ENCODE results near the gene SLC48A1. TPM values are rescaled to one million over a fixed set of nuclear protein-coding genes. Genes with fewer than 3 reads are reported as not detected.

The SLC48A1 gene
- polyA plus RNA-seq, 3 donors = 9.4 to 19.6 (median 15.8) TPM

DNA sequence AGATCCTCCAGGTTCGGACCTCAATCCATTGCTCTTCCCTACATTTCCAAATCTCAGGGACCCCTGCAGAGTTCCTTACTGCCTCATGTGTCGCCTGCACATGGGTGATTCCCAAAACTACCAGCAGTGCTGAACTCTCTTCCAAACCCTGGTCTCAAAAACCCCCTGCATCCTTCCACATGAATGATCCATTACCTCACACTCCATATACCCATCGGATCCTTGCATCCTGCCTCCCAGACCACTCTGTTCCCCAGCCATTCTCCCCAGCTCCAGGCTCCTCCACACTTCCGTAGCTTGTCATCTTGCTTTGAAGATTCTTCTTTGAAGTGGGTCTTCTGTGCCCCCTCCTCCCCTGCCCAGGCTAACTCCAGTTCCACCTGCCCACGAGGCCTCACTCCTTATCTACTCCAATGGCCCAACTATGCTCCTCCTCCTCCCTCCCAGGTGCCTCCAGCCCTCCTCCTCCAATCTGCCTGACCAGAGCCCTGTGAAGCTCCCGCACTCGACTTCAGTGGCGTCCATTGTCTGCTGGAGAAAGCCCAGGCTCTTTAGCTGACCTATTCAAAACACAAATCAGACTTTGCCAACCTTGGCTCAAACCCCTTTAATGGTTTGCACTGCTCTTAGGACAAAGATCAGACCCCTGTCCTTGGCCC is 28.1 kb upstream of the SLC48A1 start:
- H3K4me1 Mint-ChIP-seq = peaks cover 35% of the 10 kb centered on the region
- H4K20me1 ChIP-seq (ENCODE audit: insufficient read depth, low read length) = no peaks in the 10 kb centered on the region
- no peak overlapping the region for H3K9ac ChIP-seq (ENCODE audit: insufficient read depth, low read length, poor library complexity, severe bottlenecking)
- no peak for TF ChIP-seq CTCF (IDR thresholded peaks at IDR 0.05)
- intact Hi-C loops (cut with micrococcal nuclease) = loop anchor here in 1 of 2 donors (5.0 kb wide), 1 partner anchor 32 kb away; no protein-coding TSS in a partner anchor
- no peaks in the 10 kb centered on the region for H3K36me3 ChIP-seq (replicated peaks in 1 of 2; ENCODE audit: control insufficient read depth in 1 of 2, insufficient read depth in 2 of 2, low read length in 2 of 2)
- no peak for DNase-seq
- H3K27me3 Mint-ChIP-seq (ENCODE audit: low read depth in 3 of 3) = peaks cover 13 to 33% (median 18%) of the 10 kb centered on the region in 3 donors
- H3K4me3 Mint-ChIP-seq = peak overlapping the region in 1 of 2 donors; percentile 44
- H3K9me3 Mint-ChIP-seq = peaks cover 0 to 1% (median 0%) of the 10 kb centered on the region in 7 donors
- no peak overlapping the region for H3K27ac ChIP-seq (ENCODE audit: low read depth in 1 of 2, low read length in 2 of 2)
- no peak overlapping the region for H3K27ac Mint-ChIP-seq
- no peak overlapping the region for H2AFZ ChIP-seq (ENCODE audit: insufficient read depth, low read depth, low read length, poor library complexity, severe bottlenecking)
- no peaks in the 10 kb centered on the region for H3K36me3 Mint-ChIP-seq
- H3K4me2 ChIP-seq (replicated peaks; ENCODE audit: extremely low read depth, low read length, poor library complexity, severe bottlenecking) = no peak overlapping the region
- H3K4me3 ChIP-seq (replicated peaks in 1 of 3; ENCODE audit: low read depth in 2 of 3, low read length in 3 of 3) = no peak overlapping the region
- WGBS (ENCODE audit: insufficient coverage) = 93% methylated on average over 8 of the region's 8 CpGs
- no peaks in the 10 kb centered on the region for H3K9me3 ChIP-seq (replicated peaks in 1 of 2; ENCODE audit: control insufficient read depth in 1 of 2, insufficient read depth in 1 of 2, low read length in 2 of 2)
- H3K4me1 ChIP-seq (ENCODE audit: control insufficient read depth in 1 of 2, insufficient read depth in 2 of 2, low read length in 2 of 2) = peaks cover 21 to 22% of the 10 kb centered on the region in 2 donors
- H3K27me3 ChIP-seq (ENCODE audit: control insufficient read depth in 2 of 2, insufficient read depth in 2 of 2, low read length in 2 of 2) = no peaks in the 10 kb centered on the region
- no peaks in the 10 kb centered on the region for H3K79me2 ChIP-seq (ENCODE audit: insufficient read depth, low read length)

DNA sequence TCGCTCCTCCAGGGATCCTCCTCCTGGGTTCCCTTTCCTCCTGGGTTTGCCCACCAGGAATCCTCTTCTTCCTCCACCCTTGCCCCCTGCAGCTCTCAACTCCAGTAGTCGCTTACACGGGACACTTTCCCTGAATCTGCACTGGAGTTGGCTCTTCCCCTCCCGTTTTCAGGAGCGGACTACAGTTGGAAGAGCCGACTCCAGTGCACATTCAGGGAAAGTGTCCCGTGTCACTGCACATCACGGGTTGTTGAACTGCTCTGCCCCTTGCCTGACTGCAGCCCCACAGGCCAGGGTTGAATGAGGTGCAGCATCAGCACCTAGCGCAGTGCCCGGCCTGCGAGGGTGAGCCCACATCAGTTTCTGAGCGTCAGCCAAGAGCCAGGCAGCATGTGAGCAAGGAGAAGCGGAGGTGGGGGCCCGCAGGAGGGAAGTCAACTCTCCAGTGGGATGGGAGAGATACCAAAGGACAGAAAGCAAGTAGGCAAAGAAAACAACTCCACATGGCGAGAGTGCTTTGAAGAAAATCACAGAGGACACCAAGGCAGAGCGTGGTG is 27.5 kb upstream of the SLC48A1 start:
- no peaks in the 10 kb centered on the region for H3K9me3 ChIP-seq (replicated peaks in 1 of 2; ENCODE audit: control insufficient read depth in 1 of 2, insufficient read depth in 1 of 2, low read length in 2 of 2)
- Mint-ChIP-seq H3K9me3 (peaks cover 0 to 1% (median 0%) of the 10 kb centered on the region in 7 donors), H3K36me3 (no peaks in the 10 kb centered on the region), H3K4me1 (peaks cover 35% of the 10 kb centered on the region), H3K27ac (peak overlapping the region in 1 of 7 donors; percentile 18), H3K27me3 (ENCODE audit: low read depth in 3 of 3) (peaks cover 14 to 30% (median 18%) of the 10 kb centered on the region in 3 donors), H3K4me3 (no peak overlapping the region)
- H3K4me3 ChIP-seq (replicated peaks in 1 of 3; ENCODE audit: low read depth in 2 of 3, low read length in 3 of 3) = no peak overlapping the region
- no peak for DNase-seq
- H3K79me2 ChIP-seq (ENCODE audit: insufficient read depth, low read length) = no peaks in the 10 kb centered on the region
- no peak overlapping the region for H3K9ac ChIP-seq (ENCODE audit: insufficient read depth, low read length, poor library complexity, severe bottlenecking)
- H2AFZ ChIP-seq (ENCODE audit: insufficient read depth, low read depth, low read length, poor library complexity, severe bottlenecking) = no peak overlapping the region
- H3K36me3 ChIP-seq (replicated peaks in 1 of 2; ENCODE audit: control insufficient read depth in 1 of 2, insufficient read depth in 2 of 2, low read length in 2 of 2) = no peaks in the 10 kb centered on the region
- intact Hi-C loops (cut with micrococcal nuclease) = no loop called here
- H3K27ac ChIP-seq (ENCODE audit: low read depth in 1 of 2, low read length in 2 of 2) = no peak overlapping the region
- H3K4me1 ChIP-seq (ENCODE audit: control insufficient read depth in 1 of 2, insufficient read depth in 2 of 2, low read length in 2 of 2) = peaks cover 20 to 21% of the 10 kb centered on the region in 2 donors
- no peak for TF ChIP-seq CTCF (IDR thresholded peaks at IDR 0.05)
- no peak overlapping the region for H3K4me2 ChIP-seq (replicated peaks; ENCODE audit: extremely low read depth, low read length, poor library complexity, severe bottlenecking)
- H3K27me3 ChIP-seq (ENCODE audit: control insufficient read depth in 2 of 2, insufficient read depth in 2 of 2, low read length in 2 of 2) = no peaks in the 10 kb centered on the region
- H4K20me1 ChIP-seq (ENCODE audit: insufficient read depth, low read length) = no peaks in the 10 kb centered on the region
- 95% methylated on average over 14 of the region's 16 CpGs for WGBS (ENCODE audit: insufficient coverage)

All from CD14-positive monocyte (primary cell).